Caco-2 (cell line): ENCODE data around the gene ZNF394. TPM values are rescaled to one million over a fixed set of nuclear protein-coding genes. Genes with fewer than 3 reads are reported as not detected.

ENCODE experiments used
- BruUV-seq: library from RNA; stranded (reverse); fragments of 400-500 nt; replicated peaks from 2 replicates; lab custom pipeline; 2021; lab: Mats Ljungman, UMichigan
- CTCF ChIA-PET: fragments of 300-600 bp; sonication (Branson Sonifier 250); formaldehyde crosslinking; loops from one replicate; lab custom pipeline; 2022; ENCODE audit warnings: antibody characterized with exemption; lab: Charles Lee
- POLR2A ChIA-PET: fragments of 300-600 bp; sonication (Branson Sonifier 250); formaldehyde crosslinking; loops from one replicate; lab custom pipeline; 2022; ENCODE audit warnings: antibody characterized with exemption; lab: Charles Lee
- DNase-seq, 2 experiments: peaks; one replicate each; pipeline versions ENCODE4 v3.0.0 to v3.0.0-alpha.2; 2020 to 2022
- H3K27me3 ChIP-seq: replicated peaks from 2 replicates; pipeline ENCODE4 v1.6.0; 2011; ENCODE audit warnings: low read length; ENCODE audit not compliant: control insufficient read depth, insufficient read depth
- H3K36me3 ChIP-seq: 2 replicates; pipeline ENCODE4 v1.5.1; 2011; ENCODE audit warnings: low read length; ENCODE audit not compliant: control insufficient read depth, insufficient read depth
- H3K4me1 ChIP-seq: fragments of 250-450 bp; sonication (Bioruptor Pico); 2 replicates; pipeline ENCODE4 v1.5.1; 2020; ENCODE audit warnings: mild to moderate bottlenecking
- H3K4me3 ChIP-seq: 2 replicates; pipeline ENCODE4 v1.5.1; 2011; ENCODE audit warnings: low read depth, mild to moderate bottlenecking, control low read depth, low read length
- H3K9me3 ChIP-seq: fragments of 250-450 bp; sonication (Bioruptor Pico); 2 replicates; pipeline ENCODE4 v1.5.1; 2020; ENCODE audit warnings: mild to moderate bottlenecking, moderate library complexity
- H3K27ac Mint-ChIP-seq: one replicate; pipeline ENCODE4 v1.8.0; 2022; ENCODE audit warnings: mixed read lengths; ENCODE audit not compliant: unreplicated experiment
- H3K27me3 Mint-ChIP-seq: one replicate; pipeline ENCODE4 v1.8.0; 2022; ENCODE audit warnings: mixed read lengths; ENCODE audit not compliant: insufficient read depth, unreplicated experiment
- H3K36me3 Mint-ChIP-seq: one replicate; pipeline ENCODE4 v1.8.0; 2022; ENCODE audit warnings: mild to moderate bottlenecking, mixed read lengths; ENCODE audit not compliant: insufficient read depth, unreplicated experiment
- H3K4me1 Mint-ChIP-seq: one replicate; pipeline ENCODE4 v1.8.0; 2022; ENCODE audit warnings: low read depth, mixed read lengths; ENCODE audit not compliant: unreplicated experiment
- H3K4me3 Mint-ChIP-seq: one replicate; pipeline ENCODE4 v1.8.0; 2022; ENCODE audit warnings: mild to moderate bottlenecking, moderate library complexity, mixed read lengths; ENCODE audit not compliant: unreplicated experiment
- H3K9me3 Mint-ChIP-seq: one replicate; pipeline ENCODE4 v1.8.0; 2022; ENCODE audit warnings: mixed read lengths; ENCODE audit not compliant: unreplicated experiment
- intact Hi-C: fragments of 100-400 bp; cut with micrococcal nuclease; formaldehyde crosslinking; loops from one replicate; pipeline ENCODE4 v1.10.0; 2022; ENCODE audit not compliant: unreplicated experiment
- total RNA-seq: library from RNA; stranded (reverse); gene quantifications from 2 replicates; pipeline ENCODE4 v1.2.3, GENCODE V29; 2022
- TF ChIP-seq, protein P1 (sequence below), 2 experiments: fragments of 200-600 bp in 1 of 2; IDR thresholded peaks; 1 replicate in 1 of 2; 2 replicates in 1 of 2; pipeline versions ENCODE4 v1.5.1 to v1.8.0; 2011 to 2022; ENCODE audit warnings: antibody characterized with exemption in 1 of 2, control low read depth in 1 of 2, inconsistent platforms in 1 of 2, low read depth in 1 of 2, low read length in 1 of 2, mild to moderate bottlenecking in 1 of 2, moderate library complexity in 1 of 2; ENCODE audit not compliant: insufficient read depth in 1 of 2, severe bottlenecking in 1 of 2, unreplicated experiment in 1 of 2

Gene ZNF394
- total RNA-seq, 1 experiment from 2014 or later: 31.8 TPM

DNA sequence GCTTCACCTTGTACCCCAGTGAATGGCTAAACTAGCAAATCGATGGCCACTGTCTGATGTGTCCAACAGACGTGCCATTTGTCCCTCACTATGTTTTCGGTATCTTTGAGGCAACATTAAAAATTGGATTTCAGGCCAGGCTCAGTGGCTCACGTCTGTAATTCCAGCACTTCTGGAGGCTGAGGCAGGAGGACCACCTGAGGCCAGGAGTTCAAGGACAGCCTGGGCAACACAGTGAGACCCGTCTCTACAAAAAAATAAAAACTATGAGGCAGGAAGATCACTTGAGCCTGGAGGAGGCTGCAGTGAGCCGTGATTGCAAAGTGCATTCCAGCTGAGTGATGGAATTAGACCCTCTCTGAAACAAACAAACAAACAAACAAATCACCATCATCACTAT is 43.8 kb upstream of the ZNF394 start:
- H3K9me3 Mint-ChIP-seq: peaks cover 18% of the 10 kb centered on the region
- no peaks in the 10 kb centered on the region for H3K4me1 Mint-ChIP-seq
- ChIA-PET CTCF (no interaction called here), POLR2A (no interaction called here)
- Histone ChIP-seq H3K4me3 (no peak overlapping the region), H3K36me3 (no peaks in the 10 kb centered on the region; the same call in 1 of the 2 replicates), H3K27me3 (no peaks in the 10 kb centered on the region), H3K4me1 (no peaks in the 10 kb centered on the region), H3K9me3 (peaks cover 7% of the 10 kb centered on the region)
- BruUV-seq: no TSS peak
- H3K4me3 Mint-ChIP-seq: no peak overlapping the region
- no peaks in the 10 kb centered on the region for H3K27me3 Mint-ChIP-seq
- H3K27ac Mint-ChIP-seq: no peak overlapping the region
- TF ChIP-seq, protein P1, sequence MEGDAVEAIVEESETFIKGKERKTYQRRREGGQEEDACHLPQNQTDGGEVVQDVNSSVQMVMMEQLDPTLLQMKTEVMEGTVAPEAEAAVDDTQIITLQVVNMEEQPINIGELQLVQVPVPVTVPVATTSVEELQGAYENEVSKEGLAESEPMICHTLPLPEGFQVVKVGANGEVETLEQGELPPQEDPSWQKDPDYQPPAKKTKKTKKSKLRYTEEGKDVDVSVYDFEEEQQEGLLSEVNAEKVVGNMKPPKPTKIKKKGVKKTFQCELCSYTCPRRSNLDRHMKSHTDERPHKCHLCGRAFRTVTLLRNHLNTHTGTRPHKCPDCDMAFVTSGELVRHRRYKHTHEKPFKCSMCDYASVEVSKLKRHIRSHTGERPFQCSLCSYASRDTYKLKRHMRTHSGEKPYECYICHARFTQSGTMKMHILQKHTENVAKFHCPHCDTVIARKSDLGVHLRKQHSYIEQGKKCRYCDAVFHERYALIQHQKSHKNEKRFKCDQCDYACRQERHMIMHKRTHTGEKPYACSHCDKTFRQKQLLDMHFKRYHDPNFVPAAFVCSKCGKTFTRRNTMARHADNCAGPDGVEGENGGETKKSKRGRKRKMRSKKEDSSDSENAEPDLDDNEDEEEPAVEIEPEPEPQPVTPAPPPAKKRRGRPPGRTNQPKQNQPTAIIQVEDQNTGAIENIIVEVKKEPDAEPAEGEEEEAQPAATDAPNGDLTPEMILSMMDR (IDR thresholded peaks at IDR 0.05; ENCODE audit: insufficient read depth in 1 of 2, low read depth in 1 of 2, low read length in 1 of 2, severe bottlenecking in 1 of 2, unreplicated experiment in 1 of 2): no peak
- intact Hi-C loops: no loop called here
- no peak for DNase-seq
- H3K36me3 Mint-ChIP-seq: peaks cover 16% of the 10 kb centered on the region

DNA sequence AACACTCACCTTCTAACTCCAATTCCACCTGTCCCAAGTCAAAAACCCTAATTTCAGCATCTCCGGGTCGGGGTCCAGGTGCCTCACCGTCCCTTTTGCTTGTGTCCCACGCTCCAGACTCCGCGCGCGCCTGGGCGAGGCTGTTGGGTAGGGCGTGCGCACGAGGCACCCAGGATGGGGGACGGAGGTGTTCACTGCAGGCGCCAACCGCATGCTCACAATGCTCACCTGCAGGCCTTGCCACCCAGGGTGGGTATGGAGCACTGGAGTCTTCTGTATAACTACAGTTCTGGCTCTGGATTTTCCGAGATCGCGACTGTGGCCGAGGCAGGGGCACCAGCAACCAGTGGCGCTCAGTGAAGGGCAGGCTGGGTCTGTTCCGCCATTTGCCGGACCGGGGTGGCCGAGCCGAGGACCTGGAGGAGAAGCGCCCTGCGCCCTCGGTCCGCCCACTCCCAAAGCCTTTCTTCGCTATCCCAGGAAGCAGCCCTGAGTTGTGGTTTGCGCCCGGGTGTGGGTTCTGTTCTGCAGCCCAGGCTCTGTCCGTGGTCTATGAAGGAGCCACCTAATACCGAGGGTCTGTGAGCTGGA is 43.1 kb upstream of the ZNF394 start:
- peaks cover 13% of the 10 kb centered on the region for H3K36me3 Mint-ChIP-seq
- H3K27me3 Mint-ChIP-seq: no peaks in the 10 kb centered on the region
- ChIA-PET POLR2A (no interaction called here), CTCF (no interaction called here)
- Histone ChIP-seq H3K4me3 (no peak overlapping the region), H3K36me3 (no peaks in the 10 kb centered on the region; the same call in 1 of the 2 replicates), H3K9me3 (peaks cover 7% of the 10 kb centered on the region), H3K4me1 (no peaks in the 10 kb centered on the region), H3K27me3 (no peaks in the 10 kb centered on the region)
- H3K9me3 Mint-ChIP-seq: peaks cover 18% of the 10 kb centered on the region
- BruUV-seq: no TSS peak
- no peaks in the 10 kb centered on the region for H3K4me1 Mint-ChIP-seq
- no peak for DNase-seq
- no peak overlapping the region for H3K27ac Mint-ChIP-seq
- TF ChIP-seq, protein P1 (IDR thresholded peaks at IDR 0.05; ENCODE audit: insufficient read depth in 1 of 2, low read depth in 1 of 2, low read length in 1 of 2, severe bottlenecking in 1 of 2, unreplicated experiment in 1 of 2): no peak
- intact Hi-C loops: no loop called here
- no peak overlapping the region for H3K4me3 Mint-ChIP-seq

DNA sequence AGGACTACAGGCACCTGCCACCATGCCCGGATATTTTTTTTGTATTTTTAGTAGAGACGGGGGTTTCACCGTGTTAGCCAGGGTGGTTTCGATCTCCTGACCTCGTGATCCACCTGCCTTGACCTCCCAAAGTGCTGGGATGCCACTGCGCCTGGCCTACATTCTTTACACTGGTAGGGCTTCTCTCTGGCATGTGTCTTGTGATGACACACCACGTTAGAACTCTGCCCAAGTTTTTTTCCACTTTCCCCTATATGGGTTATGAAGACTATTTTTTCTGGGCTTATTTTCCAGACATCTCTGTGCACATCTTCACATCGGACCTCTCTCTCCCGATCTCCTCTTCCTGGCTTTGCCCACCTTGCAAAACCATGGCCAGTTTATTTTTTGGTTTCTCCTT is 41.1 kb upstream of the ZNF394 start:
- no peak overlapping the region for H3K27ac Mint-ChIP-seq
- BruUV-seq: no TSS peak
- no peaks in the 10 kb centered on the region for H3K36me3 ChIP-seq
- H3K4me1 Mint-ChIP-seq: no peaks in the 10 kb centered on the region
- H3K4me1 ChIP-seq: no peaks in the 10 kb centered on the region
- intact Hi-C loops: no loop called here
- TF ChIP-seq, protein P1 (IDR thresholded peaks at IDR 0.05; ENCODE audit: insufficient read depth in 1 of 2, low read depth in 1 of 2, low read length in 1 of 2, severe bottlenecking in 1 of 2, unreplicated experiment in 1 of 2): no peak
- no peak for DNase-seq
- peaks cover 7% of the 10 kb centered on the region for H3K9me3 ChIP-seq
- POLR2A ChIA-PET: no interaction called here
- H3K27me3 Mint-ChIP-seq: no peaks in the 10 kb centered on the region
- no peak overlapping the region for H3K4me3 ChIP-seq
- H3K9me3 Mint-ChIP-seq: peaks cover 18% of the 10 kb centered on the region
- H3K36me3 Mint-ChIP-seq: peaks cover 6% of the 10 kb centered on the region
- no peaks in the 10 kb centered on the region for H3K27me3 ChIP-seq
- H3K4me3 Mint-ChIP-seq: no peak overlapping the region
- CTCF ChIA-PET: no interaction called here
